PC-9 (cell line): ENCODE measurements around the gene MCC. TPM values are rescaled to one million over a fixed set of nuclear protein-coding genes. Genes with fewer than 3 reads are reported as not detected.

Experiments used
- BruUV-seq: library from RNA; stranded (reverse); fragments of 400-500 nt; replicated peaks from 2 replicates; lab custom pipeline; 2021; lab: Mats Ljungman, UMichigan
- CTCF ChIA-PET: fragments of 300-600 bp; sonication (Branson Sonifier 250); formaldehyde crosslinking; loops from one replicate; lab custom pipeline; 2022; ENCODE audit warnings: antibody characterized with exemption; lab: Charles Lee
- POLR2A ChIA-PET: fragments of 300-600 bp; sonication (Branson Sonifier 250); formaldehyde crosslinking; loops from one replicate; lab custom pipeline; 2022; ENCODE audit warnings: antibody characterized with exemption; ENCODE audit not compliant: unreplicated experiment; lab: Charles Lee
- DNase-seq, 2 experiments: peaks; one replicate each; pipeline versions ENCODE4 v3.0.0 to v3.0.0-alpha.2; 2015 to 2022; ENCODE audit warnings: mixed read lengths in 1 of 2
- H2AFZ ChIP-seq: fragments of 200-600 bp; sonication (generic); 2 replicates; pipeline ENCODE4 v1.8.1; 2017; ENCODE audit warnings: antibody characterized with exemption
- H3F3A ChIP-seq: fragments of 200-600 bp; sonication (generic); 2 replicates; pipeline ENCODE4 v1.8.1; 2017; ENCODE audit warnings: antibody characterized with exemption, mild to moderate bottlenecking, low read depth; ENCODE audit not compliant: insufficient read depth
- H3K27ac ChIP-seq: fragments of 200-600 bp; sonication (generic); 2 replicates; pipeline ENCODE4 v1.6.1; 2016; ENCODE audit warnings: mixed run types
- H3K27me3 ChIP-seq: fragments of 200-600 bp; sonication (generic); 2 replicates; pipeline ENCODE4 v1.6.1; 2016; ENCODE audit warnings: low read depth, mixed run types; ENCODE audit not compliant: insufficient read depth
- H3K36me3 ChIP-seq: fragments of 200-600 bp; sonication (generic); 2 replicates; pipeline ENCODE4 v1.6.1; 2016; ENCODE audit warnings: low read depth, mixed run types
- H3K4me1 ChIP-seq: fragments of 200-600 bp; sonication (generic); replicated peaks from 2 replicates; pipeline ENCODE4 v1.6.1; 2016; ENCODE audit warnings: mixed run types; ENCODE audit not compliant: insufficient read depth
- H3K4me2 ChIP-seq: fragments of 200-600 bp; sonication (generic); 2 replicates; pipeline ENCODE4 v1.6.1; 2017; ENCODE audit warnings: mixed run types
- H3K4me3 ChIP-seq: fragments of 200-600 bp; sonication (generic); 2 replicates; pipeline ENCODE4 v1.6.1; 2016; ENCODE audit warnings: mixed run types
- H3K79me2 ChIP-seq: fragments of 200-600 bp; sonication (generic); 2 replicates; pipeline ENCODE4 v1.6.1; 2017; ENCODE audit warnings: low read depth, mixed run types
- H3K9me2 ChIP-seq: fragments of 200-600 bp; sonication (generic); 2 replicates; pipeline ENCODE4 v1.8.1; 2017; ENCODE audit warnings: mild to moderate bottlenecking; ENCODE audit not compliant: insufficient read depth
- H3K9me3 ChIP-seq: fragments of 200-600 bp; sonication (generic); 2 replicates; pipeline ENCODE4 v1.8.1; 2016; ENCODE audit warnings: low read depth; ENCODE audit not compliant: insufficient read depth
- H4K20me1 ChIP-seq: fragments of 200-600 bp; sonication (generic); 2 replicates; pipeline ENCODE4 v1.8.1; 2017; ENCODE audit not compliant: insufficient read depth
- EZH2 ChIP-seq: fragments of 200-600 bp; sonication (generic); IDR thresholded peaks from 2 replicates; pipeline ENCODE4 v1.8.0; 2017; ENCODE audit warnings: antibody characterized with exemption, low read depth
- intact Hi-C: fragments of 100-400 bp; cut with micrococcal nuclease; formaldehyde crosslinking; loops from one replicate; pipeline ENCODE4 v1.10.0; 2022; ENCODE audit not compliant: unreplicated experiment
- total RNA-seq: library from RNA; stranded (reverse); gene quantifications from 2 replicates; pipeline ENCODE4 v1.2.3, GENCODE V29; 2021
- TF ChIP-seq, protein P1 (sequence below): fragments of 200-600 bp; sonication (generic); conservative IDR thresholded peaks from 2 replicates; pipeline ENCODE4 v1.6.1; 2017; ENCODE audit warnings: mixed run types, antibody characterized with exemption, mild to moderate bottlenecking, moderate library complexity

The MCC gene
- total RNA-seq, 1 experiment from 2014 or later, result 2.5 TPM

DNA sequence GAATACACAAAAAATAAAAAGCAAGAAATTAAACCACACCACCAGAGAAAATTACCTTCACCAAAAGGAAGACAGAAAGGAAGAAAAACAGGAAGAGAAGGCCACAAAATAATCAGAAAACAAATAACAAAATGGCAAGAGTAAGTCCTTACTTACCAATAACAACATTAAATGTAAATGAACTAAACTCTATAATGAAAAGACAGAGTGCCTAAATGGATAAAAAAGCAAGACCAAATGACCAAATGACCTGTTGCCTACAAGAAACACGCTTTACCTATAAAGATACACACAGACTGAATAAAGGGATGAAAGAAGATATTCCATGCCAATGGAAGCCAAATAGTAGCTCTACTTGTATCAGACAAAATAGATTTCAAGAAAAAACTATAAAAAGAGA lies 140.7 kb downstream of the MCC start:
- H3K79me2 ChIP-seq, result no peaks in the 10 kb centered on the region
- intact Hi-C loops, result no loop called here
- H3K4me3 ChIP-seq, result no peak overlapping the region
- no peaks in the 10 kb centered on the region; the same call in 1 of the 2 replicates for H3K9me2 ChIP-seq
- H3K4me2 ChIP-seq, result no peak overlapping the region
- H2AFZ ChIP-seq, result no peak overlapping the region
- POLR2A ChIA-PET, result no interaction called here
- H3K27me3 ChIP-seq, result no peaks in the 10 kb centered on the region
- H4K20me1 ChIP-seq, result no peaks in the 10 kb centered on the region
- no peaks in the 10 kb centered on the region for H3F3A ChIP-seq
- no peaks in the 10 kb centered on the region for H3K36me3 ChIP-seq
- H3K9me3 ChIP-seq, result no peaks in the 10 kb centered on the region
- CTCF ChIA-PET, result no interaction called here
- TF ChIP-seq, protein P1, sequence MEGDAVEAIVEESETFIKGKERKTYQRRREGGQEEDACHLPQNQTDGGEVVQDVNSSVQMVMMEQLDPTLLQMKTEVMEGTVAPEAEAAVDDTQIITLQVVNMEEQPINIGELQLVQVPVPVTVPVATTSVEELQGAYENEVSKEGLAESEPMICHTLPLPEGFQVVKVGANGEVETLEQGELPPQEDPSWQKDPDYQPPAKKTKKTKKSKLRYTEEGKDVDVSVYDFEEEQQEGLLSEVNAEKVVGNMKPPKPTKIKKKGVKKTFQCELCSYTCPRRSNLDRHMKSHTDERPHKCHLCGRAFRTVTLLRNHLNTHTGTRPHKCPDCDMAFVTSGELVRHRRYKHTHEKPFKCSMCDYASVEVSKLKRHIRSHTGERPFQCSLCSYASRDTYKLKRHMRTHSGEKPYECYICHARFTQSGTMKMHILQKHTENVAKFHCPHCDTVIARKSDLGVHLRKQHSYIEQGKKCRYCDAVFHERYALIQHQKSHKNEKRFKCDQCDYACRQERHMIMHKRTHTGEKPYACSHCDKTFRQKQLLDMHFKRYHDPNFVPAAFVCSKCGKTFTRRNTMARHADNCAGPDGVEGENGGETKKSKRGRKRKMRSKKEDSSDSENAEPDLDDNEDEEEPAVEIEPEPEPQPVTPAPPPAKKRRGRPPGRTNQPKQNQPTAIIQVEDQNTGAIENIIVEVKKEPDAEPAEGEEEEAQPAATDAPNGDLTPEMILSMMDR, result no peak
- TF ChIP-seq EZH2, result no peak
- no peaks in the 10 kb centered on the region for H3K4me1 ChIP-seq
- H3K27ac ChIP-seq, result no peak overlapping the region
- no TSS peak for BruUV-seq
- no peak for DNase-seq

DNA sequence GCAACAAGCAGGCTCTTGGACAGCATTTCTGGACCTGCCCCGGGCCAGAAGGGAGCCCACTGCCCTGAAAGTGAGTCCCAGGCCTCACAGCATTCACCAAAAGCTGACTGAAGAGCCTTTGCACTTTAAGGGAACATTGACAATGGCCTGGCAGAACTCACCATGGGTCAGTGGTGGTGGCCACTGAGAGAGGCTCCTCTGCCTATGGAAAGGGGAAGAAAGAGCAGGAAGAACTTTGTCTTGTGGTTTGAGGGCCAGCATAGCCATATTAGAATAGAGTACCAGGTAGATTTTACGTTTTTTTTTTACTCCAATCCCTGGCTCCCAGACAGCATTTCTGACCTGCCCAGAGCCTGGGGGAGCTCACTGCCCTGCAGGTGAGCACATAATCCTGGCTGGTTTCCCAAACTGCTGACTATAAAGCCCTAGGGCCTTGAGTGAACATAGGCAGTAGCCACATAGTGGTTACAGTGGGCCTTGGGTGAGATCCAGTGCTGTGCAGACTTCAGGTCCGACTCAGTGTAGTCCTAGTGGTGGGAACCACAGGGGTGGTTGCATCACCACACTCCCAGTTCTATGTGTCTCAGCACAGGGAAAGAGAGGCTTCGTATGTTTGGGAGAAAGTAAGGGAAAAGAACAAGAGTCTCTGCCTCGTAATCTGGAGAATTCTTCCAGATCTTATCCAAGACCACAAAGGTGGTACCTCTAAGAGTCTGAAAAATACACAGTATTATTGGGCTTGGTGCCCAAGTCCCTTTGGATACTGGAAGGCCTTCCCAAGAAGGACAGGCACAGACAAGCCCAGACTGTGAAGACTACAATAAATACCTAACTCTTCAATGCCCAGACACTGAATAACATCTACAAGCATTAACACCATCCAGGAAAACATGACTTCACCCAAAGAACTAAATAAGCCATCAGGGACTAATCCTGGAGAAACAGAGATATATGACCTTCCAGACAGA lies 143.0 kb downstream of the MCC start:
- H3K27ac ChIP-seq, result no peak overlapping the region
- H3F3A ChIP-seq, result no peaks in the 10 kb centered on the region
- no peak overlapping the region for H2AFZ ChIP-seq
- H3K4me2 ChIP-seq, result no peak overlapping the region
- no peaks in the 10 kb centered on the region for H4K20me1 ChIP-seq
- H3K36me3 ChIP-seq, result no peaks in the 10 kb centered on the region
- TF ChIP-seq, protein P1, result no peak
- TF ChIP-seq EZH2, result no peak
- H3K27me3 ChIP-seq, result no peaks in the 10 kb centered on the region
- H3K4me3 ChIP-seq, result no peak overlapping the region
- BruUV-seq, result no TSS peak
- H3K9me3 ChIP-seq, result no peaks in the 10 kb centered on the region
- ChIA-PET CTCF (no interaction called here), POLR2A (no interaction called here)
- H3K4me1 ChIP-seq, result no peaks in the 10 kb centered on the region
- no peaks in the 10 kb centered on the region for H3K79me2 ChIP-seq
- no peaks in the 10 kb centered on the region; the same call in 1 of the 2 replicates for H3K9me2 ChIP-seq
- DNase-seq, result peak in 1 of 2 experiments; percentile 13
- intact Hi-C loops, result no loop called here

DNA sequence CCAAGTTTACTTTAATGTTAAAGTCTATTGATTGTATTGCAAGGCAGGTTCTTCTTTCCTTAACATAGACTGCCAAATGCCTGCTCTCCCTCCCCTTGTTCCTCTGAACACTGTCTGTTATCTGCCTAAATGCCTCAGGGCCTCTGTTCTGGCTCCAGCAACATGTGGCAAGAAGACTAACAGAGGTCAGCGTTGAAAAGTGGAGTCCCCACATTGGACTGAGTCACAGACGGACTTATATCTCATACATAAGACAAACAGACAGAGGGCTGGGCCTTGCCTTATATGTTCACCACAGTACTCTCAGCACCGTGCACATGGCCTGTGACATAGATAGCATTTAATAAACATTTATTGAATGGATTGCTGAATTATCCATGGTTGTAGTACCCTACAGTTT lies 144.9 kb downstream of the MCC start:
- Histone ChIP-seq H3K9me2 (no peaks in the 10 kb centered on the region), H3K27ac (no peak overlapping the region), H3K4me3 (no peak overlapping the region), H3K9me3 (no peaks in the 10 kb centered on the region), H3K79me2 (no peaks in the 10 kb centered on the region), H3K4me1 (no peaks in the 10 kb centered on the region), H2AFZ (no peak overlapping the region), H4K20me1 (no peaks in the 10 kb centered on the region), H3K4me2 (no peak overlapping the region), H3K36me3 (no peaks in the 10 kb centered on the region), H3K27me3 (no peaks in the 10 kb centered on the region), H3F3A (no peaks in the 10 kb centered on the region)
- TF ChIP-seq, protein P1, result no peak
- no peak for TF ChIP-seq EZH2
- no peak for DNase-seq
- ChIA-PET CTCF (no interaction called here), POLR2A (no interaction called here)
- BruUV-seq, result no TSS peak
- intact Hi-C loops, result no loop called here
